GM19397 (cell line): ENCODE data around the gene PARVA.

Experiments used
- ATAC-seq: cut with Tn5 transposase; IDR thresholded peaks from one replicate; pipeline ENCODE4 v1.9.1; 2021; ENCODE audit warnings: mild to moderate bottlenecking, moderate library complexity; ENCODE audit not compliant: unreplicated experiment

PARVA gene

DNA sequence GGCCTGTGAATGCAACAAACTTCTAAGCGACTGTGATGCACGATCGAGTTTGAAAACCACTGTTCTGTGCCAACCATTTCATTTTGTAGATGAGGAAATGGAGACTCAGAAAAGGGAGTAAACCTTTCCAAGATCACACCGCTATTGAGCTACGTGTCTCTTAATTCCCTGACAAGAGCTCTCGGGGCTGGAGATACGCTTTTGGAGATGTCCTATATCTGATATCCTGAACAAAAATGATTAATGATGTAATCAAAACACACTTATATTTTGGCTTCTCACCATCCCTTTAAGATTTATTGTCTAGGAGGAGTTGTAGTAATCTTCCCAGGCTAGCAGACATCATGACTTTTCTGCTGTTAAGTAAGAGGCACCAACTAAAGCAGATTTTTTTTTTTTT, 1.7 kb upstream of the PARVA start:
- no peak for ATAC-seq

DNA sequence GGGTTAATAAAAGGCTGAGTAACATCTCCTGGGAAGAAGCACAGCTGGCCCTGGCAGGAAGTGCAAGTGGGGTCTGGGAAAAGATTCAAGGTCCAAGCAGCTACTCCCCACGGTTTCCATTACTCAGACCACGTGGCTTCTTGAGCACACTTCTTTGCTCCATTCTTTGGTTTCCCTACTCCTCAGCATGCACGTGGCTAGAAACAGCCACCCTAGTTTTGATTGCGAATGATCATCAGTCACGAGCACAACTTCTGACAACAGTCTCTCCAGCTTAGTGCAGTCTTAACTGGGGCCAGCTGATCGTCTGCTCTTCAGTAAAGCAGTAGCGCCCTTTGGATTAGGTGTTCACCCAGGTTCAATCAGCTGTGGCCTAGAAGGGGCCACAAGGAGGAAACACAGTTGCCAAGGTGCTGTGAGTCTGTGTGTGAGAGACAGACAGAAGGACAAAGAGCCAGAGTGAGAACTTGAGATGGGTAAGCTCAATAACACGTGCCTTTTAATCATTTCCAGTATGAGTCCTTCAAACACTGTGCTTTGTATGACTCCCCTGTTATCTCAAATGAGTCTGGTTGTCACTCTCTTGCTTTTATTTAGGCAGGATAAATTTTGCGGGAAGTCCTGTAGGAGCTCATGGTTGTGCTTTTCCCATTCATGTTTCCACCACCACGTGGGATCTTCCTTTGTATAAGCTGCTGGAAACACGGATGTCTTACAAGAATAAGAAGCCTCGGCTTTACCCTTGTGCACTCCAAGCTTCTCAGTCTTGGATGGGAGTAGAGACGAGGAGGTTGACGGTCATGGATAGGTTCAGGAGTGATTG, 901 bp upstream of the PARVA start:
- ATAC-seq: no peak

DNA sequence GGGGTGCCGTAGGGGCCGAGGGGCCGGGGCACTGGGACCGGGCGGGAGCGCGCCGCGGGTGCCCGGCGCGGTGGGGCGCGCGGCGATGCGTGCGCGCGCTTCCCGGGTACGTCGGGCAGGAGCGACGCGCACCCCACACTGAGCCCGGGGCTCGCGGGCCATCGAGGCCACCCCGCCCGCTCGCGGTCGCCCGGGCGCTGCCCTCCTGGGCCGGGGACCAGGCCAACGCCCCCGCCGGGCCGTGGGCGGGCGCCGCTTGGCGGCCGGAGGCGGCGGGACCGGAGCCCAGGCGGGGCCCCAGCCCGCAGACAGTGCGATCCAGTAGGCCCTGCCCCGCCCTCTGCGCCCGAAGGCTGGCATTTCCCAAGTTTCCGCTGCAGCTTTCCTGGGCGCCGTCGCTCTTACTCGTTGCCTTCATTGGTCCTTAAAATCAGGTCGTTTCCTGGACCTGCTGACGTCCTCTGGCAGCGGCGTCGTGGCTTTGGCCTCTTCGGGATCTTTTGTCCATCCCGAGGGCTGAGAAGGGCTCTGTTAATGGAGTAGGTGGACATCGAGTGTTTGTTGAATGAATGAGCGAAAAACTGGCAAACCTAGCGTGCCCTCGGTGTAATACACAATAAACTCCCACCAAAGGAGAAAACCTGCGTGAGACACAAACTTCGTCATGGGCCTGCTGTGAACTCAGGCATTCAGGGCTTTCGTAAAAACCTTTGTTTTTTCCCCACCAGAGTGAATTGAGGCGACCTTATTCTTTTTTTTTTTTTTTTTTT, 638 bp downstream of the PARVA start:
- ATAC-seq: no peak

GRCh38 chr11:12380565-12381325, 3.4 kb downstream of the PARVA start:
- no peak for ATAC-seq

DNA sequence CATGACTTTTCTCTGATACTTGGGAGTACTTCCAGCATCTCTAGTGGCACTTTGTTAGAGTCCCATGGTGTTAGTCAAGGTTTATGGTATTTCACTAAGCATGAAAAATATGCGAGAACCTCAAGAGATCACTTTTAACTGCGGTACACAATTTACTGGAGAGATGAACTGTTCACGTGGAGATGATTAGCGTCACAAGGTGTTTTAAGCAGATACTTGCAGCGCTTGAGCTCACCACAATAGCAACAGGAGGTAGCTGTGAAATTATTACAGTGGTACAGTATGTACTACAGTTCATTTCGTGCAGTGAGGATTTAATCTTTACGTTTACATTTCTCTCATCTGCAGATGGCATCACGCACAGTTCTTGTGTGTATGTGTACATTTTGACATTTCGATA, 4.5 kb downstream of the PARVA start:
- no peak for ATAC-seq

DNA sequence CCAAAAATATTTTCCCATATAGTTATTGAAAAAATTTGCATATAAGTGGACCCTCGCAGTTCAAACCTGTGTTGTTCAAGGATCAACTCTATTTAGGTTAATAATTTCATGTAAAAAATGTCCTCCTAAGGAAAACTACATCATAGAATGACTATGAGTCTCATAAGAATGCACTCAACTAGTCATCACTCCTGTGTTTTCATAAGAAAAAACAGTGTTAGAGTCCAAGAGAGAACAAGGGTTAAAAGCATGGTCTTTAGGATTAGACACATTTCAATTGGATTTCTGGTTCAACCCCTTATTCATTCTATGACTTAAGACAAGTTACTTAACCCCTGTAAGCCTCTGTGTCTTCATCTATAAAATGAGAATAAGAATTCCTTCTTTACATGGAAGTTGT, 5.1 kb downstream of the PARVA start:
- no peak for ATAC-seq

GRCh38 chr11:12386309-12386708, 8.9 kb downstream of the PARVA start:
- ATAC-seq: no peak

DNA sequence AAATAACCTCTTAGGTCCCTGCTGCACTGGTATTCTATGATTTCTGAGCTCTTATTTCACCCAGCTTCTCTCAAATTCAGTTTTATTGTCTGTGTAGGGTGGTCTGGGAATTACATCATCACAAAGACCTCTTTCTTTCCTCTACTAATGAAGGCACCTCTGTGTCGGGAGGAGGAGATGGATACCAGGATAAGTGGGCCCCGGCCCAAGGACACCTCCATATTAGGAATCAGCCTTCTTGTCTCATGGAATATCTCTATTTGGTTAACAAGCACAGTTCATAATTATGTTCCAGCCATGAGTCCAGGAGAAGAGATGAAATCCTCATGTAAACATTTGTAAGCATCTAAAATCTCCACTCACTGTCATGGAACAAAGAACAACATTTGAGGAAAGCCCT, 9.4 kb downstream of the PARVA start:
- no peak for ATAC-seq

- no peak for ATAC-seq
Observed at GRCh38 chr11:12388173-12388572, 10.8 kb downstream of the PARVA start.

DNA sequence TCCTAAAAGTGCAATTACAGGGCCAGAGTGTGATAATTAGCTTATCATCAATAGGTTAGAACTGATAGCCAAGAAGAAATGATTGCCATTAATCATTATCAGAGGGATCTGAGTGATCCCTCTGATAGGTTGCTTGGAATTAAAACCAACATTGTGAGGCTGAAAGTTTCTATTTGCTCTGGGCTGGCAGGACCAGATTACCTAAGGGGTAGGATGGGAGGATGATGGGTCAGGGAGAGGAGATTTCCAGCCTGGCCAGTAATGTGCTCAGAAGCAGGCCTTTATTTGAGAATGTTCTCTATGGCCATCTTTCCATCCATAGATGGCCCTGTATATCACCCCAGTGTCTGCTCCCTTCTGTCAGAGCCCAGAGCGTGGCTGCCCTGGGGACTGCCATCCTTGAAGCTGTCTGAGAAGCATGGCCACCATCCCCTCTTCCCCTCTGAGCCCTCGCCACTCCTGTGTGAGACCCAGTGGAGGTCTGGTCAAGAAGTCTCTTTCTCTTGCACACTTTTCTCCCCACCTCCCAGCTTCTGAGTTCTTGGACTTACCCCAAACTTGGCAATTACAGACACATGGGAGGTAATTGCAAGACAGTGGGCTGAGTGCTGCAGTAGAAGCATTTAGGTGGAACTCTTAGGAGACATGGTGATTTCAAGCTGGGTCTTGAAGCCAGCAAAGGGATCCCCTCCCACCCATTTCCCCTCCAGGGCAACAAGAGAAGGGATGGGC, 11.7 kb downstream of the PARVA start:
- no peak for ATAC-seq

GRCh38 chr11:12389676-12390657, 12.6 kb downstream of the PARVA start:
- no peak for ATAC-seq

GRCh38 chr11:12390687-12391110, 13.3 kb downstream of the PARVA start:
- no peak for ATAC-seq

DNA sequence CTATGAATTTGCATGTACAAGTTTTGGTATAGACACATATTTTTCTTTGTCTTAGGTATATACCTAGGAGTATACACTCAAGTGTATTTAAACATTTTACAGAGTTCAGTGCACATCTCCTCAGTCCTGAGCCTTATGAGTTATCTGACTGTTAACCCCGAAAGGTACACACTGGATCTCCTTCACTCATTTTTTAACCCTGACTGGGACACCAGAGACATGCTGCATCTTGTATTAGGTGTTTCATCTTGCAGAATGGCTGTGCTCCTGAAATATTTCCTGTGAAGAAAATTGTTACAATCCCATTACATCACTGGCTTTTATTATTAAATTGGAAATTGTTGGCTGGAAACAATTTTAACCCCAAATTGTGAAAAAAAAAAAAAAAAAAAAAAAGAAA, 15.3 kb downstream of the PARVA start:
- no peak for ATAC-seq

- no peak for ATAC-seq
Observed at GRCh38 chr11:12393691-12394090, 16.3 kb downstream of the PARVA start.

DNA sequence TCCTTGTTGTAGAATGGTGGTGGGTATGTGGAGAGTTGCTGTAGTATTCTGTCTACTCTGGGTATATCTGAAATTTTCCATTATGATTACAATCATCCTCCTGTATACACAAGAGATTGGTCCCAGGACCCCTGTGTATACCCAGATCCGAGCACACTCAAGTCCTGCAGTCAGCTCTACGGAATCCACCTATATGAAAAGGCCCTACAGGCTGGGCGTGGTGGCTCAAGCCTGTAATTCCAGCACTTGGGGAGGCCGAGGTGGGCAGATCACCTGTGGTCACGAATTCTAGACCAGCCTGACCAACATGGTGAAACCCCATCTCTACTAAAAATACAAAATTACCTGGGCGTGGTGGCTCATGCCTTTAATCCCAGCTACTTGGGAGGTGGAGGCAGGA, 17.2 kb downstream of the PARVA start:
- no peak for ATAC-seq

- no peak for ATAC-seq
Observed at GRCh38 chr11:12395333-12395732, 18.0 kb downstream of the PARVA start.

DNA sequence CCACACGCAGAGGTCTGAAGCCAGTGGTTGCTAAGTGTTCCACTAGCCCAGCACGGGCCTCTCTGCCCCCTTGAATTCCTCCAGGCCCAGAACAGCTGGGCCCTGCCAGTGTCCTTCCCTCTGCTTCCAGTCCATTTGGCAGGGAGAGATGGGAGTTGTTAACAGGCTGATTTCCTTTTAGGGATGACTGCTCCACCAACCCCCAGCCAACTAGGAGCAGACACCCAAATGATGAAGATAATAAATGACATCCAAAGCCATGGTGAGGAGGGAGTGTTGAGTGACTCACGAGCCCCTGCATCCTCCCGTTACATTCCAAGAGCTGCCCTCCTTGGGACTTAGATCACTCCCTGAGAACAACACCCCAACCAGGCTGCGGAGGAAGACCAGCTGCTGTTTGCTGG, 20.6 kb downstream of the PARVA start:
- no peak for ATAC-seq

- ATAC-seq: no peak
Observed at GRCh38 chr11:12399355-12399754, 22.0 kb downstream of the PARVA start.

- no peak for ATAC-seq
Observed at GRCh38 chr11:12402025-12402424, 24.7 kb downstream of the PARVA start.

- ATAC-seq: no peak
Observed at GRCh38 chr11:12402691-12403120, 25.3 kb downstream of the PARVA start.
